HEK293 (cell line): Measurements from ENCODE around the gene MTURN.

Experiments
- GLIS1 ChIP-seq: fragments of 450-650 bp; formaldehyde crosslinking; IDR thresholded peaks from 2 replicates; pipeline ENCODE4 v1.5.1; 2016; ENCODE audit warnings: missing biosample characterization, missing genetic modification characterization
- MEIS1 ChIP-seq: sonication (generic); formaldehyde crosslinking; IDR thresholded peaks from 2 replicates; pipeline ENCODE4 v1.8.1; 2022; ENCODE audit warnings: missing genetic modification reagents, mild to moderate bottlenecking, borderline replicate concordance
- SP2 ChIP-seq: fragments of 450-650 bp; formaldehyde crosslinking; IDR thresholded peaks from 2 replicates; pipeline ENCODE4 v1.5.1; 2016; ENCODE audit warnings: missing biosample characterization, missing genetic modification characterization
- ZNF121 ChIP-seq: fragments of 450-650 bp; formaldehyde crosslinking; IDR thresholded peaks from 2 replicates; pipeline ENCODE4 v1.5.1; 2016; ENCODE audit warnings: missing biosample characterization, missing genetic modification characterization
- ZNF596 ChIP-seq: fragments of 450-650 bp; IDR thresholded peaks from 2 replicates; pipeline ENCODE4 v1.5.0; 2018; ENCODE audit warnings: missing biosample characterization, mild to moderate bottlenecking, missing genetic modification characterization, moderate library complexity
- ZNF707 ChIP-seq: fragments of 450-650 bp; formaldehyde crosslinking; IDR thresholded peaks from 2 replicates; pipeline ENCODE4 v1.5.1; 2016; ENCODE audit warnings: missing biosample characterization, missing genetic modification characterization
- TF ChIP-seq, protein P1 (sequence below): fragments of 450-650 bp; formaldehyde crosslinking; IDR thresholded peaks from 2 replicates; pipeline ENCODE4 v1.5.1; 2016; ENCODE audit warnings: missing biosample characterization, missing genetic modification characterization
- TF ChIP-seq, protein P2 (sequence below): fragments of 450-650 bp; formaldehyde crosslinking; IDR thresholded peaks from 2 replicates; pipeline ENCODE4 v1.5.1; 2016; ENCODE audit warnings: missing biosample characterization, missing genetic modification characterization
- TF ChIP-seq, protein P3 (sequence below): sonication (generic); formaldehyde crosslinking; IDR thresholded peaks from 2 replicates; pipeline ENCODE4 v1.8.1; 2022; ENCODE audit warnings: mild to moderate bottlenecking, moderate library complexity, missing genetic modification reagents
- TF ChIP-seq, protein P4 (sequence below): fragments of 450-650 bp; formaldehyde crosslinking; IDR thresholded peaks from 2 replicates; pipeline ENCODE4 v1.5.1; 2017; ENCODE audit warnings: missing biosample characterization, missing genetic modification characterization
- TF ChIP-seq, protein P5 (sequence below): fragments of 450-650 bp; formaldehyde crosslinking; IDR thresholded peaks from 2 replicates; pipeline ENCODE4 v1.5.1; 2016; ENCODE audit warnings: missing biosample characterization, missing genetic modification characterization

DNA sequence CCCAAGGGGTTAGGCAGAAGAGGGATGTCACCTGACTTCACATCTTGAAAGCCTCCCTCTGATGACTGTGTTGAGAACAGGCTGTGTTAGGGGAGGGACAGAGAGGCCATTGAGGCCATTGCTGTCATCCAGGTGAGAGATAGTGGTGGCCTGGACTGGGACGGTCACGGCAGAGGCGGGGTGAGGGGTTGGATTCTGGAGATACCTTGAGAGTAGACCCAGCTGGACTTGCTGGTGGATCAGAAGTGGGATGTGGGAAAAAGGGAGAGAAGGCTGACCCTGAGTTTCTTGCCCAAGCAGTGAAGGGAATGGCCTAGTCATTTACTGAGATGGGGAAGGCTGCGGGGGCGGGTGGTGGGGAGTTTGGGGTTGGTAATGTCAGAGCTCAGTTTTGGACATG is 13.6 kb downstream of the MTURN start:
- TF ChIP-seq, protein P1, sequence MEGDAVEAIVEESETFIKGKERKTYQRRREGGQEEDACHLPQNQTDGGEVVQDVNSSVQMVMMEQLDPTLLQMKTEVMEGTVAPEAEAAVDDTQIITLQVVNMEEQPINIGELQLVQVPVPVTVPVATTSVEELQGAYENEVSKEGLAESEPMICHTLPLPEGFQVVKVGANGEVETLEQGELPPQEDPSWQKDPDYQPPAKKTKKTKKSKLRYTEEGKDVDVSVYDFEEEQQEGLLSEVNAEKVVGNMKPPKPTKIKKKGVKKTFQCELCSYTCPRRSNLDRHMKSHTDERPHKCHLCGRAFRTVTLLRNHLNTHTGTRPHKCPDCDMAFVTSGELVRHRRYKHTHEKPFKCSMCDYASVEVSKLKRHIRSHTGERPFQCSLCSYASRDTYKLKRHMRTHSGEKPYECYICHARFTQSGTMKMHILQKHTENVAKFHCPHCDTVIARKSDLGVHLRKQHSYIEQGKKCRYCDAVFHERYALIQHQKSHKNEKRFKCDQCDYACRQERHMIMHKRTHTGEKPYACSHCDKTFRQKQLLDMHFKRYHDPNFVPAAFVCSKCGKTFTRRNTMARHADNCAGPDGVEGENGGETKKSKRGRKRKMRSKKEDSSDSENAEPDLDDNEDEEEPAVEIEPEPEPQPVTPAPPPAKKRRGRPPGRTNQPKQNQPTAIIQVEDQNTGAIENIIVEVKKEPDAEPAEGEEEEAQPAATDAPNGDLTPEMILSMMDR, result no peak
- TF ChIP-seq, protein P2, sequence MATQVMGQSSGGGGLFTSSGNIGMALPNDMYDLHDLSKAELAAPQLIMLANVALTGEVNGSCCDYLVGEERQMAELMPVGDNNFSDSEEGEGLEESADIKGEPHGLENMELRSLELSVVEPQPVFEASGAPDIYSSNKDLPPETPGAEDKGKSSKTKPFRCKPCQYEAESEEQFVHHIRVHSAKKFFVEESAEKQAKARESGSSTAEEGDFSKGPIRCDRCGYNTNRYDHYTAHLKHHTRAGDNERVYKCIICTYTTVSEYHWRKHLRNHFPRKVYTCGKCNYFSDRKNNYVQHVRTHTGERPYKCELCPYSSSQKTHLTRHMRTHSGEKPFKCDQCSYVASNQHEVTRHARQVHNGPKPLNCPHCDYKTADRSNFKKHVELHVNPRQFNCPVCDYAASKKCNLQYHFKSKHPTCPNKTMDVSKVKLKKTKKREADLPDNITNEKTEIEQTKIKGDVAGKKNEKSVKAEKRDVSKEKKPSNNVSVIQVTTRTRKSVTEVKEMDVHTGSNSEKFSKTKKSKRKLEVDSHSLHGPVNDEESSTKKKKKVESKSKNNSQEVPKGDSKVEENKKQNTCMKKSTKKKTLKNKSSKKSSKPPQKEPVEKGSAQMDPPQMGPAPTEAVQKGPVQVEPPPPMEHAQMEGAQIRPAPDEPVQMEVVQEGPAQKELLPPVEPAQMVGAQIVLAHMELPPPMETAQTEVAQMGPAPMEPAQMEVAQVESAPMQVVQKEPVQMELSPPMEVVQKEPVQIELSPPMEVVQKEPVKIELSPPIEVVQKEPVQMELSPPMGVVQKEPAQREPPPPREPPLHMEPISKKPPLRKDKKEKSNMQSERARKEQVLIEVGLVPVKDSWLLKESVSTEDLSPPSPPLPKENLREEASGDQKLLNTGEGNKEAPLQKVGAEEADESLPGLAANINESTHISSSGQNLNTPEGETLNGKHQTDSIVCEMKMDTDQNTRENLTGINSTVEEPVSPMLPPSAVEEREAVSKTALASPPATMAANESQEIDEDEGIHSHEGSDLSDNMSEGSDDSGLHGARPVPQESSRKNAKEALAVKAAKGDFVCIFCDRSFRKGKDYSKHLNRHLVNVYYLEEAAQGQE, result no peak
- TF ChIP-seq GLIS1 (tag by site-specific recombination) (no peak), ZNF596 (tag by site-specific recombination) (no peak), SP2 (tag by site-specific recombination) (no peak), MEIS1 (CRISPR knock-in tag) (no peak), ZNF121 (tag by site-specific recombination) (no peak), ZNF707 (tag by site-specific recombination) (no peak)
- TF ChIP-seq, protein P3, sequence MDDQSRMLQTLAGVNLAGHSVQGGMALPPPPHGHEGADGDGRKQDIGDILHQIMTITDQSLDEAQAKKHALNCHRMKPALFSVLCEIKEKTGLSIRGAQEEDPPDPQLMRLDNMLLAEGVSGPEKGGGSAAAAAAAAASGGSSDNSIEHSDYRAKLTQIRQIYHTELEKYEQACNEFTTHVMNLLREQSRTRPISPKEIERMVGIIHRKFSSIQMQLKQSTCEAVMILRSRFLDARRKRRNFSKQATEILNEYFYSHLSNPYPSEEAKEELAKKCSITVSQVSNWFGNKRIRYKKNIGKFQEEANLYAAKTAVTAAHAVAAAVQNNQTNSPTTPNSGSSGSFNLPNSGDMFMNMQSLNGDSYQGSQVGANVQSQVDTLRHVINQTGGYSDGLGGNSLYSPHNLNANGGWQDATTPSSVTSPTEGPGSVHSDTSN (CRISPR knock-in tag), result no peak
- TF ChIP-seq, protein P4, sequence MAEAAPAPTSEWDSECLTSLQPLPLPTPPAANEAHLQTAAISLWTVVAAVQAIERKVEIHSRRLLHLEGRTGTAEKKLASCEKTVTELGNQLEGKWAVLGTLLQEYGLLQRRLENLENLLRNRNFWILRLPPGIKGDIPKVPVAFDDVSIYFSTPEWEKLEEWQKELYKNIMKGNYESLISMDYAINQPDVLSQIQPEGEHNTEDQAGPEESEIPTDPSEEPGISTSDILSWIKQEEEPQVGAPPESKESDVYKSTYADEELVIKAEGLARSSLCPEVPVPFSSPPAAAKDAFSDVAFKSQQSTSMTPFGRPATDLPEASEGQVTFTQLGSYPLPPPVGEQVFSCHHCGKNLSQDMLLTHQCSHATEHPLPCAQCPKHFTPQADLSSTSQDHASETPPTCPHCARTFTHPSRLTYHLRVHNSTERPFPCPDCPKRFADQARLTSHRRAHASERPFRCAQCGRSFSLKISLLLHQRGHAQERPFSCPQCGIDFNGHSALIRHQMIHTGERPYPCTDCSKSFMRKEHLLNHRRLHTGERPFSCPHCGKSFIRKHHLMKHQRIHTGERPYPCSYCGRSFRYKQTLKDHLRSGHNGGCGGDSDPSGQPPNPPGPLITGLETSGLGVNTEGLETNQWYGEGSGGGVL (tag by site-specific recombination), result no peak
- TF ChIP-seq, protein P5, sequence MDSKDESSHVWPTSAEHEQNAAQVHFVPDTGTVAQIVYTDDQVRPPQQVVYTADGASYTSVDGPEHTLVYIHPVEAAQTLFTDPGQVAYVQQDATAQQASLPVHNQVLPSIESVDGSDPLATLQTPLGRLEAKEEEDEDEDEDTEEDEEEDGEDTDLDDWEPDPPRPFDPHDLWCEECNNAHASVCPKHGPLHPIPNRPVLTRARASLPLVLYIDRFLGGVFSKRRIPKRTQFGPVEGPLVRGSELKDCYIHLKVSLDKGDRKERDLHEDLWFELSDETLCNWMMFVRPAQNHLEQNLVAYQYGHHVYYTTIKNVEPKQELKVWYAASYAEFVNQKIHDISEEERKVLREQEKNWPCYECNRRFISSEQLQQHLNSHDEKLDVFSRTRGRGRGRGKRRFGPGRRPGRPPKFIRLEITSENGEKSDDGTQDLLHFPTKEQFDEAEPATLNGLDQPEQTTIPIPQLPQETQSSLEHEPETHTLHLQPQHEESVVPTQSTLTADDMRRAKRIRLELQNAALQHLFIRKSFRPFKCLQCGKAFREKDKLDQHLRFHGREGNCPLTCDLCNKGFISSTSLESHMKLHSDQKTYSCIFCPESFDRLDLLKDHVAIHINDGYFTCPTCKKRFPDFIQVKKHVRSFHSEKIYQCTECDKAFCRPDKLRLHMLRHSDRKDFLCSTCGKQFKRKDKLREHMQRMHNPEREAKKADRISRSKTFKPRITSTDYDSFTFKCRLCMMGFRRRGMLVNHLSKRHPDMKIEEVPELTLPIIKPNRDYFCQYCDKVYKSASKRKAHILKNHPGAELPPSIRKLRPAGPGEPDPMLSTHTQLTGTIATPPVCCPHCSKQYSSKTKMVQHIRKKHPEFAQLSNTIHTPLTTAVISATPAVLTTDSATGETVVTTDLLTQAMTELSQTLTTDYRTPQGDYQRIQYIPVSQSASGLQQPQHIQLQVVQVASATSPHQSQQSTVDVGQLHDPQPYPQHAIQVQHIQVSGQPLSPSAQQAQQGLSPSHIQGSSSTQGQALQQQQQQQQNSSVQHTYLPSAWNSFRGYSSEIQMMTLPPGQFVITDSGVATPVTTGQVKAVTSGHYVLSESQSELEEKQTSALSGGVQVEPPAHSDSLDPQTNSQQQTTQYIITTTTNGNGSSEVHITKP, result no peak
